Adrenal gland (tissue), 12 donors: ENCODE results near the gene QKI. TPM values are rescaled to one million over a fixed set of nuclear protein-coding genes. Genes with fewer than 3 reads are reported as not detected.

Source experiments
- DNase-seq, 7 donors: peaks; one replicate each; pipeline ENCODE4 v3.0.0-alpha.2; 2019 to 2020
- H3K27ac ChIP-seq, 5 donors: fragments of 200-600 bp; sonication (generic) in 4 of 5; 1 replicate in 3 of 5; 2 replicates in 2 of 5; pipeline versions ENCODE4 v1.5.1 to v1.8.0; 2016 to 2020; ENCODE audit warnings: mild to moderate bottlenecking in 1 of 5
- H3K27me3 ChIP-seq: fragments of 200-600 bp; 2 replicates; pipeline ENCODE4 v1.8.0; 2021
- H3K36me3 ChIP-seq, 2 donors: fragments of 200-600 bp; replicated peaks in 1 of 2; 1 replicate in 1 of 2; 2 replicates in 1 of 2; pipeline versions ENCODE4 v1.5.1 to v1.8.0; 2018 to 2022
- H3K4me1 ChIP-seq, 2 donors: fragments of 200-600 bp; replicated peaks in 1 of 2; 1 replicate in 1 of 2; 2 replicates in 1 of 2; pipeline versions ENCODE4 v1.5.1 to v1.8.0; 2018 to 2021
- H3K4me3 ChIP-seq, 4 donors: fragments of 200-600 bp; sonication (generic) in 3 of 4; one replicate each; pipeline ENCODE4 v1.5.1; 2016 to 2018
- H3K9me3 ChIP-seq, 3 donors: fragments of 200-600 bp; sonication (generic) in 1 of 3; replicated peaks in 1 of 3; 1 replicate in 2 of 3; 2 replicates in 1 of 3; pipeline versions ENCODE4 v1.5.1 to v1.8.0; 2016 to 2021
- POLR2A ChIP-seq, 2 donors: fragments of 450-650 bp; IDR thresholded peaks; one replicate each; pipeline ENCODE4 v1.6.1; 2017; ENCODE audit warnings: antibody characterized with exemption in 2 of 2, mild to moderate bottlenecking in 2 of 2, moderate library complexity in 1 of 2
- WGBS, 4 donors: extraction: QIAGEN DNeasy Blood & Tissue Kit in 2 of 4; methylation state at CpG; one replicate each; pipeline versions ENCODE4 v1.1.5 to v1.1.7; 2013 to 2017; 5-methylcytosine and 5-hydroxymethylcytosine counted together
- intact Hi-C, 2 donors: fragments of 100-400 bp; cut with DNase I; formaldehyde crosslinking; loops; one replicate each; pipeline versions ENCODE4 v1.14.1 to v1.15.0; 2022 to 2023
- polyA plus RNA-seq, 3 donors: library from polyadenylated mRNA; stranded (reverse); fragments of 200-250 nt in 2 of 3; fragments of 350-450 nt in 1 of 3; fragmentation: Illumina TruSeq in 1 of 3; extraction: RNeasy Lipid Tissue Mini Kit (QIAGEN cat#74804) in 1 of 3; gene quantifications; one replicate each; pipeline ENCODE4 v1.2.3, GENCODE V29; 2013 to 2014
- total RNA-seq, 9 donors: library from RNA; depleted of rRNA in 4 of 9; stranded (reverse); fragments of >200 nt in 4 of 9; fragments of 120-200 nt in 1 of 9; fragmentation: NEBNext Ultra II Directional in 1 of 9; extraction: Animal tissue kit (Norgen Biotek cat#: 25700) in 1 of 9; gene quantifications; one replicate each; pipeline versions ENCODE4 v1.1.0 to v1.2.4, GENCODE V29; 2013 to 2023
- TF ChIP-seq, protein P1 (sequence below), 6 experiments: fragments of 450-650 bp in 4 of 6; fragments of 200-600 bp in 2 of 6; sonication (generic) in 1 of 6; IDR thresholded peaks; 1 replicate in 5 of 6; 2 replicates in 1 of 6; pipeline versions ENCODE4 v1.5.1 to v1.8.0; 2016 to 2021; ENCODE audit warnings: antibody characterized with exemption in 6 of 6, mild to moderate bottlenecking in 2 of 6, moderate library complexity in 1 of 6
- donor health status: healthy with polysubstance abuse.
- donor health status: Bipolar disorder and iron deficiency.
- donor health status: DM: yes; HTN: yes; CAD: no.
- donor health status: DM: no; HTN: no; CAD: no.
- donor health status: DM: no; HTN: no; CAD: no.
- donor health status: DM: yes; HTN: yes; CAD: no.

Gene QKI
- total and polyA plus RNA-seq, 12 donors = 10.3 to 207 (median 130) TPM

- H3K27me3 ChIP-seq = no peaks in the 10 kb centered on the region
- no peak overlapping the region for H3K27ac ChIP-seq
- no peak overlapping the region for H3K4me3 ChIP-seq
- peaks cover 9 to 71% of the 10 kb centered on the region in 2 donors for H3K4me1 ChIP-seq
- H3K36me3 ChIP-seq = no peaks in the 10 kb centered on the region
- TF ChIP-seq, protein P1, sequence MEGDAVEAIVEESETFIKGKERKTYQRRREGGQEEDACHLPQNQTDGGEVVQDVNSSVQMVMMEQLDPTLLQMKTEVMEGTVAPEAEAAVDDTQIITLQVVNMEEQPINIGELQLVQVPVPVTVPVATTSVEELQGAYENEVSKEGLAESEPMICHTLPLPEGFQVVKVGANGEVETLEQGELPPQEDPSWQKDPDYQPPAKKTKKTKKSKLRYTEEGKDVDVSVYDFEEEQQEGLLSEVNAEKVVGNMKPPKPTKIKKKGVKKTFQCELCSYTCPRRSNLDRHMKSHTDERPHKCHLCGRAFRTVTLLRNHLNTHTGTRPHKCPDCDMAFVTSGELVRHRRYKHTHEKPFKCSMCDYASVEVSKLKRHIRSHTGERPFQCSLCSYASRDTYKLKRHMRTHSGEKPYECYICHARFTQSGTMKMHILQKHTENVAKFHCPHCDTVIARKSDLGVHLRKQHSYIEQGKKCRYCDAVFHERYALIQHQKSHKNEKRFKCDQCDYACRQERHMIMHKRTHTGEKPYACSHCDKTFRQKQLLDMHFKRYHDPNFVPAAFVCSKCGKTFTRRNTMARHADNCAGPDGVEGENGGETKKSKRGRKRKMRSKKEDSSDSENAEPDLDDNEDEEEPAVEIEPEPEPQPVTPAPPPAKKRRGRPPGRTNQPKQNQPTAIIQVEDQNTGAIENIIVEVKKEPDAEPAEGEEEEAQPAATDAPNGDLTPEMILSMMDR (IDR thresholded peaks at IDR 0.05) = no peak
- no peak for TF ChIP-seq POLR2A (IDR thresholded peaks at IDR 0.05)
- intact Hi-C loops = no loop called here
- 48 to 75% (median 60%) methylated on average over 1 of the region's 1 CpG for WGBS, 4 donors
- H3K9me3 ChIP-seq = no peaks in the 10 kb centered on the region
- DNase-seq = no peak
Measured at GRCh38 chr6:163526346-163526745, 111.8 kb downstream of the QKI start.

GRCh38 chr6:163527291-163527690 is 112.8 kb downstream of the QKI start:
- no peaks in the 10 kb centered on the region for H3K27me3 ChIP-seq
- no peaks in the 10 kb centered on the region for H3K9me3 ChIP-seq
- no peak overlapping the region for H3K4me3 ChIP-seq
- WGBS, 4 donors = 94 to 99% (median 95%) methylated on average over 3 of the region's 3 CpGs
- no peak for TF ChIP-seq POLR2A (IDR thresholded peaks at IDR 0.05)
- TF ChIP-seq, protein P1 (IDR thresholded peaks at IDR 0.05) = no peak
- peaks cover 13 to 71% of the 10 kb centered on the region in 2 donors for H3K4me1 ChIP-seq
- no peaks in the 10 kb centered on the region for H3K36me3 ChIP-seq
- intact Hi-C loops = no loop called here
- DNase-seq = no peak
- H3K27ac ChIP-seq = no peak overlapping the region

- peak in 1 of 7 donors; percentile 9 for DNase-seq
- intact Hi-C loops = no loop called here
- Histone ChIP-seq H3K4me3 (no peak overlapping the region), H3K4me1 (peaks cover 28 to 87% of the 10 kb centered on the region in 2 donors), H3K27ac (no peak overlapping the region), H3K9me3 (no peaks in the 10 kb centered on the region), H3K36me3 (no peaks in the 10 kb centered on the region), H3K27me3 (no peaks in the 10 kb centered on the region)
- WGBS, 4 donors = 23 to 40% (median 34%) methylated on average over 3 of the region's 3 CpGs
- TF ChIP-seq, protein P1 (IDR thresholded peaks at IDR 0.05) = no peak
Measured at GRCh38 chr6:163529605-163530004, 115.1 kb downstream of the QKI start.

DNA sequence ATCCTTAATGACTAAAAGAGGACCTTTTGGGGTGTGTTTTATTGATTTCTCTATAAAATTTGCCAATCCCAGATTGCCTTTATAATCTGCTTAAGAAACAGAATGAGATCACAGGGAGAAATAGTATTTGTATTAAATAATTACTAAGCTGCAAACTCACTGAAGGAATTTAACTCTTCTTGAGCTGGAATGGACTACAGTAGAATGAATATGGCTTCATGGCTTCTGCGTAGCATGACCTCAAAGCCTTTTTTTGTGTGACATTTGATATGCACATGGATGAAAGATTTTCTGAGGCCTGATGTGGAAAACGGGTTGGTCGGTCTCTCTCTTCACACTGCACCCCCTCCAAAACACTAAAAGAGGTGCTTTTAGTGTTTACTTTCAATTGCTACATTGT is 115.9 kb downstream of the QKI start:
- TF ChIP-seq, protein P1 (IDR thresholded peaks at IDR 0.05) = no peak
- no peak for TF ChIP-seq POLR2A (IDR thresholded peaks at IDR 0.05)
- no peak overlapping the region for H3K4me3 ChIP-seq
- intact Hi-C loops = no loop called here
- H3K36me3 ChIP-seq = no peaks in the 10 kb centered on the region
- no peak overlapping the region for H3K27ac ChIP-seq
- no peaks in the 10 kb centered on the region for H3K27me3 ChIP-seq
- WGBS, 4 donors = 81 to 92% (median 87%) methylated on average over 3 of the region's 3 CpGs
- H3K9me3 ChIP-seq = no peaks in the 10 kb centered on the region
- no peak for DNase-seq
- H3K4me1 ChIP-seq = peaks cover 28 to 87% of the 10 kb centered on the region in 2 donors
